HG03432 (cell line): ENCODE data around the gene GLOD5.

ENCODE experiments used
- ATAC-seq: cut with Tn5 transposase; IDR thresholded peaks from one replicate; pipeline ENCODE4 v1.9.1; 2021; ENCODE audit warnings: mild to moderate bottlenecking, moderate library complexity; ENCODE audit not compliant: unreplicated experiment

The GLOD5 gene

GRCh38 chrX:48753708-48754228 lies 7.8 kb upstream of the GLOD5 start:
- no peak for ATAC-seq

- no peak for ATAC-seq
These were observed 7.3 kb upstream of the GLOD5 start for GRCh38 chrX:48754238-48754637.

DNA sequence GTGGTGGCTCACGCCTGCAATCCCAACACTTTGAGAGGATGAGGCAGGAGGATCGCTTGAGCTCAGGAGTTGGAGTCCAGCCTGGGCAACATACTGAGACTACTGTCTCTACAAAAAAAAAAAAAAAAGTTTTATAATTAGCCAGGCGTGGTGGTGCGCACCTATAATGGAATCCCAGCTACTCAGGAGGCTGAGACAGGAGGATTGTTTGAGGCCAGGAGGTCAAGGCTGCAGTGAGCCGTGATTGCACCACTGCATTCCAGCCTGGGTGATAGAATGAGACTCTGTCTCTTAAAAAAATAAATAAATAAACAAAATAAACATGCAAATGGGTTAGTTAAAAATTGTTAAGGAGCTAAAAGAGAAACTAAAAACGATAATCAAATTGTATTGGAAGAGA lies 7.7 kb downstream of the GLOD5 start:
- no peak for ATAC-seq

GRCh38 chrX:48770296-48770695 lies 8.7 kb downstream of the GLOD5 start:
- ATAC-seq: no peak

- no peak for ATAC-seq
These were observed 11.1 kb downstream of the GLOD5 start for GRCh38 chrX:48772602-48773001.

DNA sequence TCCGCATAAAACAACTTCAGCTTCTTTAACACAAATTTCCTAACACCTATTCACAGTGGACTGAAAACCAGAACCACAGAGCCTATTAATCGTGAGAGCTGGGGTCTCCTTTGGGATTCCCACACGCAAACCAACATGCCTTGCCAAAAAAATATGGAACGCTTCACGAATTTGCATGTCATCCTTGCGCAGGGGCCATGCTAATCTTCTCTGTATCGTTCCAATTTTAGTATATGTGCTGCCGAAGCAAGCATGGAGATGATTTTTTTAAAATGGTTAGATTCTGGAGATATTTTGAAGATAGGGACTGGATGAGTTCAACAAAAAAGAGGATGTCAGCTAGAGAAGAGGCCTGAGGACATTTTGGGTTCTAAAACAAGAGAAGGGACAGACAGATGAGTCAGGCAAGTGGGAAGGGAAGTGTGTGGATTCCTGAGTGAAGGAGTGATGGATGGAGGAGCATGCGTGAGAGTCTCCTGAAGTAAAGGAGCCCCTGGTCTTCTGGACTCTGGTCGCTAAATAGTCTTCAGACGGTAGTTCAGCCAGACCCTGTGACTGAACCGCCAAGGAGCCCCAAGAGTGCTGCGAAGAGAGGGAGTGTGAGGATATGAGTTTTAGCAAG lies 15.4 kb downstream of the GLOD5 start:
- no peak for ATAC-seq

GRCh38 chrX:48779399-48779798 lies 17.9 kb downstream of the GLOD5 start:
- ATAC-seq: no peak

DNA sequence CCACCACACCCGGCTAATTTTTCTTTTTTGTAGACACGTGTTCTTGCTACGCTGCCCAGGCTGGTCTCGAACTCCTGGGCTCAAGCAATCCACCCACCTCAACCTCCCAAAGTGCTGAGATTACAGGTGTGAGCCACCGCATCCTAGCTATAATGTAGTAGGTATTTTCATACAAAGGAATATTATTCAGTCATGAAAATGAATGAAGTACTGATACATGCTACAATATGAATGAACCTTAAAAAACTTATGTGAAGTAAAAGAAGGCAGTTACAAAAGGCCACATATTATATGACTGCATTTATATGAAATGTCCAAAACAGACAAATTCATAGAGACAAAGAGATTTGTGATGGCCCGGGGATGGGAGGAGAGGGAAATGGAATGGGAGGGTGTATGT lies 20.2 kb downstream of the GLOD5 start:
- ATAC-seq: no peak

GRCh38 chrX:48782216-48782615 lies 20.7 kb downstream of the GLOD5 start:
- ATAC-seq: no peak

- ATAC-seq: no peak
These were observed 21.2 kb downstream of the GLOD5 start for GRCh38 chrX:48782795-48783194.

DNA sequence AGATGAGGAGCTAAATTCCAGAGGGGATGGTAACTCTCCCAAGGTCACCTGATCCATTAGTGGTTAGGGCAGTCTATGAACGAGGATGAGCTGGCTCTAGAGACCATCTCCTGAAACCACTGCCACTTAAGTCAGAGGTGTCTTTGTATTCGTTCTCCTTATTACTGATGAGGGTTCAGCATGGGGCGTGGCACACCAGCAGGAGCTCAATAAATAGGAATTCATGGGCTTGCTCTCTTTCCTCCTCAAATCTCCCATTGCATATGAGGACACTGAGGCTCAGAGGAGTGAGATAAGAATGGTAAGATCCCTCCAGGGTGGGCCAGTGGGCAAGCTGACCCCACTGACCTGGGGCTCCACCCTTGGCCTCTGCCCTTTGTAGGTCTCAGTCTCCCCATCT lies 23.2 kb downstream of the GLOD5 start:
- no peak for ATAC-seq

DNA sequence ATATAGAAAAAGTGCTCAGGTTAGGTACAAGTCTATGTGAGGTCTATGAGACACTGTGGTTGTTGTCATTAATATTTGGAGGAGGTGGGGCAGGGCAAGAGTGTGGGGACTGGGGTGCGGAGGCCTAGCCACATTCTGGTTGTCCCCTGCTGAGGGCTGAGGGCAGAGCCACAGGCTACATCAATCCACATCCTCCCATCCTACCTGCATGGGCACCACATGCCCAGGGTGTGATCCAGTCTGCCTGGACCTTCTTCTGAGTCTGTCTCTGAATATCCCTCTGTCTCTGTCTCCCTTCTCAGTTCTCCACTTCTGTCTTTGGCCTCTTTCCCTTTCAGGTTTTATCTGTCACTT lies 23.6 kb downstream of the GLOD5 start:
- ATAC-seq: no peak

- ATAC-seq: no peak
These were observed 24.1 kb downstream of the GLOD5 start for GRCh38 chrX:48785540-48786214.

- no peak for ATAC-seq
These were observed 24.8 kb downstream of the GLOD5 start, which contains the start of gene GATA1 for GRCh38 chrX:48786341-48786800. Gene GATA1 (plus strand): TSS chrX:48786590. CDS start chrX:48791110, 4,520 bp downstream.

DNA sequence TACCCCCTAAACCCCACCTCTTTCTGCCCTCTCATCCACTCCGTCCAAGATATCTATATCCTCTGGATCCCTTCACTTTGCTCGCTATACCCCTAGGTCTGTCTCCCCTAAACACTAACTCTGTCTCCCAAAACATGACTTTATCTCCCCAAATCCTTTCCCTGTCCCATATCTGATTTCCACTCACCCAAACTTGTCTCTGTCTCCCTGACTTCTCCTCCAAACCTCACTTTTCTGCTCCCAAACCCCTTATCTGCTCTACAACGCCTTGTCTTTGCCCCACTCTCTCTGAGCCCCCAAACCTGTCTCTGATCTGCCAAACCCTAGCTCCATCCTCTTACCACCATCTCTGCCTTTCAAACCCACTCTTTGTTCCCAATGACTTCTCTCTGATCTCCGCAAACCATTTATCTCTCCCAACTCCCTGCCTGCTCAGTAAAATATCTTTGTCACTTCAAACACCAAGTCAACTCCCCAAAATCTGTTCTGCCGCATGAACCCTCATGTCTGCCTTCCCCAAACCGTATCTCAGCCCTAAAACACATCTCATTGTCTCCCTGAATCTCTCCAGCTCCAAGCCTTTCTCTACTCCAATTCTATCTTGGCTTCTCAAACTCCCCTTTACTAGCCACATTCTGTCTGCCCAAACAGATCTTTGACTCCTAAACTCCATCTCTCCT lies 25.4 kb downstream of the GLOD5 start:
- ATAC-seq: no peak

- ATAC-seq: no peak
These were observed 26.2 kb downstream of the GLOD5 start for GRCh38 chrX:48787505-48788443.

DNA sequence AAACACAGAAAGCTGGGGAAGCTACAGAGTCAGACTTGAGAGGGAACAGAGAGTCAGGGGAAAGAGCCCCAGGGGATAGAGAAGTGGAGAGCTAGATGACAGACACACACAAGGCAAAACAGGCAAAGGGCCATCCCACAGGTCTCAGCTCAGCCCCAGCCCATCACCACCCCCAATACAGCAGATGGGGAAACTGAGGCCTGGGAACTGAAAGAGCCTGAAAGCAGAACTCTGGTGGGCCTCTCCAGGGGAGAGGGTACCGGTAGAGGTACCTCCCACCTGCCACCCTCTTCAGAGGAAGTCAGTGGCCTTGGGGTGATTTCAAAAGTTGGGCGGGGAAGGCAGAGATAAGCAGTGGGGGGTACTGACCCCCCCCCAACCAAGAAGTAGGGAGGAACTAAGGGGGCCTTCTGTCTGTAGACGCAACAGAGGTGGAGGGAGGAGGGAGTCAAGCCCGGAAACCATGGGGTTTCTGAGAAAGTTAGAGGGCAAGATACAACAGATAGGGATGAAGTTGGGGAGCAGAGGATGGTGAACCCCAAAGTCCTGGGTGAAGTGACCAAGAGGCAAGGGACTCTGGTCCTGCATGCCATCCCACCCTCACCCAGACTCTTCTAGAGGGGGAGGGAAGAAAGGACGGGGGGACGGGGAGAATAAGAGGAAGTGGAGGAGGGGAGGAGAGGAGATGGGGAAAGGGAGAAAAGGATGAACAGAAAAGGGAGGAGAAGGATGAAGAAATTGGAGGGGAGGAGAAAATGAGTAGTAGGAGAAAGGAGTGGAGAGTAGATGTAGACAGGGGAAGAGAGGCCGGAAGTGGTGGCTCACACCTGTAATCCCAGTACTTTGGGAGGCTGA lies 28.0 kb downstream of the GLOD5 start:
- ATAC-seq: no peak

- no peak for ATAC-seq
These were observed 28.9 kb downstream of the GLOD5 start for GRCh38 chrX:48790477-48790876.

GRCh38 chrX:48791063-48791820 lies 29.7 kb downstream of the GLOD5 start:
- ATAC-seq: no peak
